WI38 (cell line): ENCODE measurements around the gene RALGDS.
A peak's percentile ranks its signal among the peaks of the same experiment; 100 is the strongest.

Experiments used
- H3K4me3 ChIP-seq: 2 replicates; pipeline ENCODE4 v1.5.1; 2011; ENCODE audit warnings: low read depth, mild to moderate bottlenecking, control low read depth, low read length
- CTCF ChIP-seq: IDR thresholded peaks from 2 replicates; pipeline ENCODE4 v1.5.1; 2012; ENCODE audit warnings: low read depth, mild to moderate bottlenecking, control low read depth, low read length

RALGDS gene

GRCh38 chr9:133144142-133144903 is 23.3 kb upstream of the RALGDS start:
- peak overlapping the region; percentile 40 for H3K4me3 ChIP-seq
- peak; percentile 93 for TF ChIP-seq CTCF

- no peak overlapping the region for H3K4me3 ChIP-seq
- no peak for TF ChIP-seq CTCF
These were observed 22.6 kb upstream of the RALGDS start for GRCh38 chr9:133143639-133144141.

GRCh38 chr9:133142684-133143622 is 21.9 kb upstream of the RALGDS start:
- TF ChIP-seq CTCF: no peak
- no peak overlapping the region for H3K4me3 ChIP-seq

- H3K4me3 ChIP-seq: no peak overlapping the region
- TF ChIP-seq CTCF: no peak
These were observed 21.0 kb upstream of the RALGDS start for GRCh38 chr9:133141833-133142595.

GRCh38 chr9:133140606-133141005 is 19.6 kb upstream of the RALGDS start:
- TF ChIP-seq CTCF: no peak

GRCh38 chr9:133140174-133140505 is 19.1 kb upstream of the RALGDS start:
- TF ChIP-seq CTCF: no peak
- H3K4me3 ChIP-seq: no peak overlapping the region

More at GRCh38 chr9:133140606-133141005, 19.6 kb upstream of the RALGDS start:
- H3K4me3 ChIP-seq: no peak overlapping the region
